Vagina (tissue), 2 donors: ENCODE data around the gene CARHSP1. TPM values are rescaled to one million over a fixed set of nuclear protein-coding genes. Genes with fewer than 3 reads are reported as not detected.
A peak's percentile ranks its signal among the peaks of the same experiment; 100 is the strongest.

Source experiments
- DNase-seq, 2 donors: peaks; one replicate each; pipeline ENCODE4 v3.0.0-alpha.2; 2017; ENCODE audit errors: extremely low spot score in 2 of 2
- H3K27ac ChIP-seq: fragments of 200-600 bp; sonication (generic); one replicate; pipeline ENCODE4 v1.5.1; 2019
- H3K27me3 ChIP-seq: fragments of 200-600 bp; sonication (generic); one replicate; pipeline ENCODE4 v1.5.1; 2019
- H3K36me3 ChIP-seq, 2 donors: fragments of 200-600 bp; sonication (generic); one replicate each; pipeline ENCODE4 v1.5.1; 2017 to 2019
- H3K4me1 ChIP-seq: fragments of 200-600 bp; sonication (generic); one replicate; pipeline ENCODE4 v1.5.1; 2019
- H3K4me3 ChIP-seq, 2 donors: fragments of 200-600 bp; sonication (generic); 1 replicate in 1 of 2; 2 replicates in 1 of 2; pipeline ENCODE4 v1.5.1; 2016 to 2019
- H3K9me3 ChIP-seq: fragments of 200-600 bp; sonication (generic); one replicate; pipeline ENCODE4 v1.5.1; 2019
- CTCF ChIP-seq, 3 experiments: fragments of 450-650 bp in 2 of 3; fragments of 200-600 bp in 1 of 3; sonication (generic) in 1 of 3; IDR thresholded peaks; one replicate each; pipeline ENCODE4 v1.5.1; 2017 to 2019; ENCODE audit warnings: antibody characterized with exemption in 3 of 3, mild to moderate bottlenecking in 2 of 3, moderate library complexity in 2 of 3
- POLR2A ChIP-seq, 2 donors: fragments of 450-650 bp; IDR thresholded peaks; one replicate each; pipeline ENCODE4 v1.6.1; 2017; ENCODE audit warnings: antibody characterized with exemption in 2 of 2, mild to moderate bottlenecking in 2 of 2, moderate library complexity in 2 of 2
- POLR2AphosphoS5 ChIP-seq, 2 donors: sonication (generic); formaldehyde crosslinking; IDR thresholded peaks; one replicate each; pipeline ENCODE4 v1.9.0; 2017; ENCODE audit warnings: antibody characterized with exemption in 2 of 2, mild to moderate bottlenecking in 2 of 2, low read depth in 1 of 2; ENCODE audit not compliant: insufficient read depth in 1 of 2
- intact Hi-C: fragments of 100-400 bp; cut with DNase I; formaldehyde crosslinking; loops from one replicate; pipeline ENCODE4 v1.15.1; 2023
- total RNA-seq: library from RNA; depleted of rRNA; stranded (reverse); fragments of >200 nt; gene quantifications from one replicate; pipeline ENCODE4 v1.2.3, GENCODE V29; 2016

CARHSP1 gene
- total RNA-seq, 1 donor from 2014 or later = 125 TPM

DNA sequence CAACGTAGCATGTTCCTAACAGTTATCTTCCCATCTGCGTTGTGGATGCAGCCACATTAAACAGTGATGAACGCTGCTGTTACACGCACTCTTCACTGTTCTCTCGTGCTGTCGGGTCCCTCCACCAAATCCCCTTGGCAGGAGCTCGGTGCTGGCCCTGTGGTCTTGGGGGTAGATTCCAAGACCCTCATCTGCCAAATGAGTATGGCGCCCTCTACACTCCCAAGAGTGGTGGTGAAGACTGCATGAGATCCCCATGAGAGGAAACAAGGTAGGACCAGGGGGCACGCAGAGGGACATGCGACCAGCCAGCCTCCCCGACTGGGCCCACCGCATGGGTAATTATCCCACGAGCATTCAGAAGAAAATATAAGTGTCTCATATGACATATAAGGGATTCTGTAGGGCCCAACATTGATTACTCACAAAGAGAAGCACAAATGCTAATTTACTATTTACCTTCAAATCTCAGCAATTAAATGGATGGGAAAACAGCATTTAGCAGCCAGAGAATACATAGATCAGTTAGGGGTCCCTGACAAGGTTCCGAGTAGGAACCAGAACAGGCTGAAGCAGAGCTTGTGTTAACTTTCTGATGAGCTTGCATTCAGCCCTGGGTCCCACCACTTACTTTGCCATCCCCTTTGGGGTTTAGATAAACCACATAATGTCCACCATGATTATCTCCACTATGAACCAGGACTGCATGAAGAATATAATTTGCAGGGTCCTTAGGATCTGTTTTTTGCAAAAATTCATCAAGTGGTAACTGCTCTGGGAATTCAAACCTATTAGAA, 37.2 kb upstream of the CARHSP1 start:
- no peak for DNase-seq
- TF ChIP-seq CTCF (IDR thresholded peaks at IDR 0.05) = no peak
- no peak for TF ChIP-seq POLR2A (IDR thresholded peaks at IDR 0.05)
- no peak for TF ChIP-seq POLR2AphosphoS5 (IDR thresholded peaks at IDR 0.05; ENCODE audit: insufficient read depth in 1 of 2, low read depth in 1 of 2)
- H3K9me3 ChIP-seq = no peaks in the 10 kb centered on the region
- no peaks in the 10 kb centered on the region for H3K27me3 ChIP-seq
- intact Hi-C loops = no loop called here
- H3K4me1 ChIP-seq = no peaks in the 10 kb centered on the region
- no peak overlapping the region for H3K27ac ChIP-seq
- peaks cover 0 to 98% of the 10 kb centered on the region in 2 donors for H3K36me3 ChIP-seq
- no peak overlapping the region for H3K4me3 ChIP-seq

DNA sequence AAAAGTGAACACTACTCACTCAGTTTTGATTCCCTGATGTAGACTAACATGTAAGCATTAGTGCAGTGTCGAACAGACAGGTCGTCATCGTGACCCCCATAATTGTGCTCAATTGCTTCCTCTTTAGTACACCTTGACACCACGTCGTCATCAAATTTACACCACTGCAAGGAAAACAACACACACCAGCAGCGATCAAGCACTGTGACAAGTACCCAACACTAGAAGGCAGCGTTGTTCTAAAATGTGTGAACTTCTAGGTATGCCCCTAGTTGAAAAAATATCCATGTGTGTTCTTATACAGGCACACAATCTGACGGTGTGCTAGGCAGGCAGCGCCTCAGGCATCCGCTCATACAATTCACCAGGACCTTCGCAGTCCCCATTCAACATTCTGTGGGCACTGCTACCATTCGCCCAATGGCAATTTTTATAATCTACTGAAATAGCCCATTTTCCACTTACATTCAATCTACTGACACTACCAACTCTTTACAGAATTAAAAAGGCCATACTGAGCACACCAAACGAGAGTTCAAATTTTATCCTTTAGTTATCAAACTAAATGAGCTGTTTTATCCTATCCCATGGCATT, 36.5 kb upstream of the CARHSP1 start:
- TF ChIP-seq POLR2A (IDR thresholded peaks at IDR 0.05) (no peak), POLR2AphosphoS5 (IDR thresholded peaks at IDR 0.05; ENCODE audit: insufficient read depth in 1 of 2, low read depth in 1 of 2) (no peak), CTCF (IDR thresholded peaks at IDR 0.05) (no peak)
- Histone ChIP-seq H3K4me1 (no peaks in the 10 kb centered on the region), H3K4me3 (no peak overlapping the region), H3K36me3 (peaks cover 0 to 95% of the 10 kb centered on the region in 2 donors), H3K9me3 (no peaks in the 10 kb centered on the region), H3K27me3 (no peaks in the 10 kb centered on the region), H3K27ac (no peak overlapping the region)
- DNase-seq = no peak
- intact Hi-C loops = no loop called here

- Histone ChIP-seq H3K27ac (no peak overlapping the region), H3K27me3 (no peaks in the 10 kb centered on the region), H3K4me1 (no peaks in the 10 kb centered on the region), H3K9me3 (no peaks in the 10 kb centered on the region), H3K36me3 (peaks cover 0 to 95% of the 10 kb centered on the region in 2 donors), H3K4me3 (no peak overlapping the region)
- TF ChIP-seq POLR2AphosphoS5 (IDR thresholded peaks at IDR 0.05; ENCODE audit: insufficient read depth in 1 of 2, low read depth in 1 of 2) (no peak), POLR2A (IDR thresholded peaks at IDR 0.05) (no peak)
- peak in 1 of 2 donors; percentile 86 for DNase-seq
- intact Hi-C loops = no loop called here
These were observed 35.2 kb upstream of the CARHSP1 start for GRCh38 chr16:8904018-8904430.

- Histone ChIP-seq H3K9me3 (no peaks in the 10 kb centered on the region), H3K36me3 (peaks cover 0 to 96% of the 10 kb centered on the region in 2 donors), H3K27ac (no peak overlapping the region), H3K4me3 (no peak overlapping the region), H3K27me3 (no peaks in the 10 kb centered on the region), H3K4me1 (no peaks in the 10 kb centered on the region)
- no peak for TF ChIP-seq POLR2AphosphoS5 (IDR thresholded peaks at IDR 0.05; ENCODE audit: insufficient read depth in 1 of 2, low read depth in 1 of 2)
- TF ChIP-seq POLR2A (IDR thresholded peaks at IDR 0.05) = no peak
- TF ChIP-seq CTCF (IDR thresholded peaks at IDR 0.05) = no peak
- intact Hi-C loops = no loop called here
- no peak for DNase-seq
These were observed 34.2 kb upstream of the CARHSP1 start for GRCh38 chr16:8903004-8903403.

DNA sequence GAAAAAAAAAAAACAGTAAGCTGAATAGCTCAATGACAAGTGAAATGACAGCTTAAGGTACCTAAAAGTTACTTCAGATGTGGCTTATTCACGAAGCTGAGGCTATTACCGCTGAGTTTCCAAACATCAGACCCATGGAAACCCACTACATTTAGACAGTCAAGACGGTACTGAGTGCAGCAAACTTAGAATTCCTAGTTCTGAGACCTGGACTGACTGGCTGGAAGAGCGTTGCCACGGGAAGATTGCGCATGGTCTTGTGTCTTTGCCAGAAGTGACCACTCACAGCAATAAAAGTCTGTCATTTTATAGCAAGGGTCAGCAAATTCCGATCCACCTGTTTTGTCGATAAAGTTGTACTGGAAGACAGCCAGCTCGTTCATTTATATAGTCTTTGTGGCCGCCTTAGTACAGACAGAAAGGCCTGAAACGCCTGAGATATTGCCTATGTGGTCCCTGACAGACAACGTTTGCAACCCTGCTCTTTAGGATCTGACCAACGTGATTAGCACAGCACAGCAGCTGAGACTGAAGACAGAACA, 32.6 kb upstream of the CARHSP1 start:
- TF ChIP-seq POLR2AphosphoS5 (IDR thresholded peaks at IDR 0.05; ENCODE audit: insufficient read depth in 1 of 2, low read depth in 1 of 2) (no peak), CTCF (IDR thresholded peaks at IDR 0.05) (no peak), POLR2A (IDR thresholded peaks at IDR 0.05) (no peak)
- DNase-seq = no peak
- Histone ChIP-seq H3K4me1 (no peaks in the 10 kb centered on the region), H3K9me3 (no peaks in the 10 kb centered on the region), H3K4me3 (no peak overlapping the region), H3K36me3 (peaks cover 0 to 94% of the 10 kb centered on the region in 2 donors), H3K27me3 (no peaks in the 10 kb centered on the region), H3K27ac (no peak overlapping the region)
- intact Hi-C loops = no loop called here
